Suprapubic skin (tissue), 3 donors: ENCODE measurements around the gene TMEM131L.
A peak's percentile ranks its signal among the peaks of the same experiment; 100 is the strongest.

ENCODE experiments used
- POLR2A ChIP-seq, 2 donors: fragments of 450-650 bp; IDR thresholded peaks; one replicate each; pipeline ENCODE4 v1.6.1; 2017; ENCODE audit warnings: antibody characterized with exemption in 2 of 2, mild to moderate bottlenecking in 2 of 2, moderate library complexity in 2 of 2
- TF ChIP-seq, protein P1 (sequence below), 2 donors: fragments of 200-600 bp in 1 of 2; fragments of 450-650 bp in 1 of 2; sonication (generic) in 1 of 2; IDR thresholded peaks; one replicate each; pipeline ENCODE4 v1.5.1; 2016 to 2019; ENCODE audit warnings: antibody characterized with exemption in 2 of 2, mild to moderate bottlenecking in 1 of 2, moderate library complexity in 1 of 2

DNA sequence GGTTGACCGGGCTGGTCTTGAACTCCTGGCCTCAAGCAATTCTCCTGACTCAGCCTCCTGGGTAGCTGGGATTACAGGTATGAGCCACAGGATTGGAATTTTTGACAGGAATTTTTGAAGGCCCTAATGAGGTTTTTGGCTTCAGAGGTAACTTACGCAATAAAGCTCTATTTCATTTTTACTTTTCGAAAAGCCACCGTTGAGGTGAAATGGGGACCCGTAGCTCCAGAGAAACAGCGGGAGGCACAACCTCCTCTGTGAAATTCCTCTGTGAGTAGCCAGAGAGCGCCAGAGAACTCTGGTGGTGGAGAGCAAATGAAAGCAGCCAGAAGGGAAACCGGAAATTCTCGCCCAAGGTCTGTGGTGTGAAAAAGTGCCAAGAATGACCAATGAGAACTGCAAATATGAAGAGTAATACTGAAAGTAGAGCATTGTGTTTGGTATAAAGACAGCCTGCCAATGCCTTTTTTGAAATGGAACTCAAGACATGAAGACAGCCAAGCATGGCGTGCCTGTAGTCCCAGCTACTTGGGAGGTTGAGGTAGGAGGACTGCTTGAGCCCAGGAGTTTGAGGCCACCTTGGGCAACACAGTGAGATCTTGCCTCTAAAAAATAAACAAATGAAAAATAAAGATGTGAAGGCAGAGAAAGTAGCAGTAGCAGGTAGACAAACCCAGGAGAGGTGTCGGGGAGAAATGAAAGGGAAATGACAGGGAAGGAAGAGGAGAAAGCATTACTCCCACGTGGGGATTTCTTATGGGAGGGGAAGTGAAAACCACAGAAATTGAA lies 33.0 kb upstream of the TMEM131L start:
- TF ChIP-seq POLR2A (IDR thresholded peaks at IDR 0.05) = no peak
- TF ChIP-seq, protein P1, sequence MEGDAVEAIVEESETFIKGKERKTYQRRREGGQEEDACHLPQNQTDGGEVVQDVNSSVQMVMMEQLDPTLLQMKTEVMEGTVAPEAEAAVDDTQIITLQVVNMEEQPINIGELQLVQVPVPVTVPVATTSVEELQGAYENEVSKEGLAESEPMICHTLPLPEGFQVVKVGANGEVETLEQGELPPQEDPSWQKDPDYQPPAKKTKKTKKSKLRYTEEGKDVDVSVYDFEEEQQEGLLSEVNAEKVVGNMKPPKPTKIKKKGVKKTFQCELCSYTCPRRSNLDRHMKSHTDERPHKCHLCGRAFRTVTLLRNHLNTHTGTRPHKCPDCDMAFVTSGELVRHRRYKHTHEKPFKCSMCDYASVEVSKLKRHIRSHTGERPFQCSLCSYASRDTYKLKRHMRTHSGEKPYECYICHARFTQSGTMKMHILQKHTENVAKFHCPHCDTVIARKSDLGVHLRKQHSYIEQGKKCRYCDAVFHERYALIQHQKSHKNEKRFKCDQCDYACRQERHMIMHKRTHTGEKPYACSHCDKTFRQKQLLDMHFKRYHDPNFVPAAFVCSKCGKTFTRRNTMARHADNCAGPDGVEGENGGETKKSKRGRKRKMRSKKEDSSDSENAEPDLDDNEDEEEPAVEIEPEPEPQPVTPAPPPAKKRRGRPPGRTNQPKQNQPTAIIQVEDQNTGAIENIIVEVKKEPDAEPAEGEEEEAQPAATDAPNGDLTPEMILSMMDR (IDR thresholded peaks at IDR 0.05) = peak in 1 of 2 donors; percentile 55
